H1 (cell line): ENCODE measurements around the gene PFN2. TPM values are rescaled to one million over a fixed set of nuclear protein-coding genes. Genes with fewer than 3 reads are reported as not detected.

Experiments
- CTCF ChIA-PET: fragments of 300-600 bp; sonication (Branson Sonifier 250); formaldehyde crosslinking; loops from one replicate; lab custom pipeline; 2021; ENCODE audit not compliant: partially characterized antibody; lab: Charles Lee
- POLR2A ChIA-PET: fragments of 300-600 bp; sonication (Branson Sonifier 250); formaldehyde crosslinking; loops from one replicate; lab custom pipeline; 2021; ENCODE audit warnings: inconsistent platforms; ENCODE audit not compliant: partially characterized antibody; lab: Charles Lee
- DNase-seq, 2 experiments: peaks; one replicate each; pipeline versions ENCODE4 v3.0.0 to v3.0.0-alpha.2; 2010 to 2022; ENCODE audit warnings: low spot score in 2 of 2, low read depth in 1 of 2, mixed read lengths in 1 of 2
- FAIRE-seq: peaks from 2 replicates; lab custom pipeline; 2011; peaks lifted over from hg19 to GRCh38; lab: Jason Lieb, UNC
- H2AFZ ChIP-seq: 2 replicates; pipeline ENCODE4 v1.8.1; 2012; ENCODE audit warnings: low read length, inconsistent platforms
- H2AK5ac ChIP-seq: 2 replicates; pipeline ENCODE4 v1.6.1; 2013; ENCODE audit warnings: low read depth, low read length
- H2BK120ac ChIP-seq: replicated peaks from 2 replicates; pipeline ENCODE3; 2013; ENCODE audit warnings: low read depth, low read length, inconsistent platforms
- H2BK12ac ChIP-seq: 2 replicates; pipeline ENCODE4 v1.6.1; 2013; ENCODE audit warnings: low read depth, low read length
- H2BK15ac ChIP-seq: 2 replicates; pipeline ENCODE4 v1.6.1; 2013; ENCODE audit warnings: low read length
- H2BK20ac ChIP-seq: 2 replicates; pipeline ENCODE4 v1.6.1; 2013; ENCODE audit warnings: low read length
- H2BK5ac ChIP-seq: 2 replicates; pipeline ENCODE4 v1.6.1; 2013; ENCODE audit warnings: low read depth, low read length
- H3K14ac ChIP-seq: 2 replicates; pipeline ENCODE4 v1.6.1; 2013; ENCODE audit warnings: inconsistent platforms; ENCODE audit not compliant: insufficient read length
- H3K18ac ChIP-seq: 2 replicates; pipeline ENCODE4 v1.6.1; 2013; ENCODE audit warnings: low read length; ENCODE audit errors: extremely low read depth
- H3K23ac ChIP-seq: 2 replicates; pipeline ENCODE4 v1.6.1; 2013; ENCODE audit warnings: inconsistent platforms; ENCODE audit not compliant: insufficient read length
- H3K23me2 ChIP-seq: 2 replicates; pipeline ENCODE4 v1.6.1; 2013; ENCODE audit warnings: low read depth, low read length
- H3K27ac ChIP-seq: 2 replicates; pipeline ENCODE4 v1.6.1; 2011; ENCODE audit warnings: low read depth, low read length, inconsistent platforms
- H3K27me3 ChIP-seq, 4 experiments: replicated peaks in 1 of 4; 1 replicate in 1 of 4; 2 replicates in 3 of 4; pipeline versions ENCODE4 v1.6.1 to v1.8.1; 2011 to 2013; ENCODE audit warnings: low read length in 3 of 4, mild to moderate bottlenecking in 3 of 4, inconsistent platforms in 2 of 4, mixed read lengths in 2 of 4, moderate library complexity in 1 of 4; ENCODE audit not compliant: control insufficient read depth in 3 of 4, insufficient read depth in 3 of 4; ENCODE audit errors: extremely low read depth in 1 of 4
- H3K36me3 ChIP-seq, 4 experiments: 2 replicates each; pipeline versions ENCODE4 v1.6.1 to v1.8.1; 2011 to 2013; ENCODE audit warnings: mild to moderate bottlenecking in 4 of 4, low read length in 3 of 4, moderate library complexity in 2 of 4, control low read depth in 1 of 4, inconsistent platforms in 1 of 4; ENCODE audit not compliant: insufficient read depth in 4 of 4, control insufficient read depth in 2 of 4
- H3K4ac ChIP-seq: replicated peaks from 2 replicates; pipeline ENCODE3; 2013; ENCODE audit warnings: low read length, low read depth, mixed read lengths, inconsistent platforms; ENCODE audit not compliant: insufficient read length
- H3K4me1 ChIP-seq, 4 experiments: replicated peaks in 1 of 4; 1 replicate in 1 of 4; 2 replicates in 3 of 4; pipeline versions ENCODE4 v1.6.1 to v1.8.1; 2011 to 2013; ENCODE audit warnings: low read length in 3 of 4, inconsistent platforms in 2 of 4, mixed read lengths in 1 of 4; ENCODE audit not compliant: insufficient read depth in 4 of 4, control insufficient read depth in 3 of 4
- H3K4me2 ChIP-seq, 2 experiments: 2 replicates each; pipeline versions ENCODE4 v1.6.1 to v1.8.1; 2011 to 2013; ENCODE audit warnings: low read depth in 2 of 2, low read length in 2 of 2, control low read depth in 1 of 2, inconsistent platforms in 1 of 2, mild to moderate bottlenecking in 1 of 2; ENCODE audit not compliant: insufficient read depth in 1 of 2
- H3K4me3 ChIP-seq, 4 experiments: fragments of 200-600, 300-600 bp in 1 of 4; sonication (generic), shearing (Covaris generic), sonication (Bioruptor Twin) in 1 of 4; 2 replicates each; pipeline versions ENCODE4 v1.5.1 to v1.8.1; 2011 to 2016; ENCODE audit warnings: low read length in 4 of 4, low read depth in 3 of 4, control low read depth in 2 of 4, inconsistent platforms in 2 of 4, mild to moderate bottlenecking in 2 of 4, mixed read lengths in 1 of 4, moderate library complexity in 1 of 4; ENCODE audit not compliant: insufficient read depth in 2 of 4; ENCODE audit errors: extremely low read depth in 1 of 4
- H3K56ac ChIP-seq: replicated peaks from 2 replicates; pipeline ENCODE3; 2013; ENCODE audit warnings: low read depth, mild to moderate bottlenecking, mixed read lengths, low read length, inconsistent platforms; ENCODE audit not compliant: insufficient read length
- H3K79me1 ChIP-seq: 2 replicates; pipeline ENCODE4 v1.6.1; 2013; ENCODE audit warnings: low read depth, low read length, control low read depth
- H3K79me2 ChIP-seq, 2 experiments: 2 replicates each; pipeline versions ENCODE4 v1.6.1 to v1.8.1; 2012 to 2013; ENCODE audit warnings: low read length in 2 of 2, mild to moderate bottlenecking in 2 of 2, inconsistent platforms in 1 of 2; ENCODE audit not compliant: insufficient read depth in 2 of 2, control insufficient read depth in 1 of 2
- H3K9ac ChIP-seq, 4 experiments: replicated peaks in 1 of 4; 1 replicate in 1 of 4; 2 replicates in 3 of 4; pipeline versions ENCODE4 v1.6.1 to v1.8.1; 2011 to 2013; ENCODE audit warnings: low read depth in 3 of 4, low read length in 3 of 4, control low read depth in 2 of 4, mild to moderate bottlenecking in 2 of 4, moderate library complexity in 2 of 4, inconsistent platforms in 1 of 4; ENCODE audit errors: extremely low read depth in 1 of 4
- H3K9me3 ChIP-seq, 2 experiments: 2 replicates each; pipeline versions ENCODE4 v1.6.1 to v1.8.1; 2012 to 2013; ENCODE audit warnings: mild to moderate bottlenecking in 2 of 2, moderate library complexity in 2 of 2, control low read depth in 1 of 2, inconsistent platforms in 1 of 2, low read depth in 1 of 2, low read length in 1 of 2, mixed read lengths in 1 of 2; ENCODE audit not compliant: insufficient read depth in 2 of 2
- H4K20me1 ChIP-seq, 2 experiments: replicated peaks in 1 of 2; 2 replicates each; pipeline versions ENCODE3 to v1.8.1; 2011 to 2013; ENCODE audit warnings: inconsistent platforms in 2 of 2, low read length in 2 of 2, mild to moderate bottlenecking in 1 of 2; ENCODE audit not compliant: insufficient read depth in 2 of 2, control insufficient read depth in 1 of 2
- H4K5ac ChIP-seq: 2 replicates; pipeline ENCODE4 v1.6.1; 2013; ENCODE audit warnings: low read length, low read depth, mixed read lengths, inconsistent platforms; ENCODE audit not compliant: insufficient read length
- H4K8ac ChIP-seq: 2 replicates; pipeline ENCODE4 v1.8.0; 2013; ENCODE audit warnings: mild to moderate bottlenecking, moderate library complexity, low read length, inconsistent platforms; ENCODE audit not compliant: insufficient read depth; ENCODE audit errors: extremely low read depth
- H4K91ac ChIP-seq: replicated peaks from 2 replicates; pipeline ENCODE3; 2013; ENCODE audit warnings: low read length, mixed read lengths, inconsistent platforms; ENCODE audit not compliant: insufficient read length
- KDM5A ChIP-seq: fragments of 200-600 bp; IDR thresholded peaks from 2 replicates; pipeline ENCODE4 v1.7.1; 2012; ENCODE audit warnings: mild to moderate bottlenecking, low read length, inconsistent platforms, mixed read lengths
- polyA plus RNA-seq, 7 experiments: library from polyadenylated mRNA; depleted of rRNA in 3 of 7; stranded (reverse) in 5 of 7; unstranded in 2 of 7; fragments of >200 nt in 5 of 7; fragments of 200-250 nt in 2 of 7; gene quantifications; 1 replicate in 5 of 7; 2 replicates in 1 of 7; 4 replicates in 1 of 7; pipeline versions ENCODE4 v1.2.1 to v1.2.3, GENCODE V29; 2011 to 2013; ENCODE audit warnings: missing spikeins in 2 of 7, mixed read lengths in 2 of 7
- total RNA-seq: library from RNA; stranded (reverse); fragmentation: NEBNext Ultra II Directional; extraction: Animal tissue kit (Norgen Biotek cat#: 25700); gene quantifications from 2 replicates; pipeline ENCODE4 v1.2.1, GENCODE V29; 2021

The PFN2 gene
- total and polyA plus RNA-seq, 2 of the 8 experiments (the other 6 are each of a cell fraction or from before 2014, with no cell fraction given), result 175 to 311 TPM

GRCh38 chr3:150000641-150001040, 29.9 kb upstream of the PFN2 start:
- H4K5ac ChIP-seq, result no peak overlapping the region
- H3K4me3 ChIP-seq, result no peak overlapping the region
- no peaks in the 10 kb centered on the region for H4K20me1 ChIP-seq
- no peak overlapping the region for H3K14ac ChIP-seq
- H3K56ac ChIP-seq, result no peak overlapping the region
- no peak overlapping the region for H3K23ac ChIP-seq
- ChIA-PET POLR2A (no interaction called here), CTCF (interaction anchor here (1.2 to 1.5 kb wide), 3 partner anchors 17 to 177 kb away, joined by 3 to 4 read pairs (median 3); no protein-coding TSS in a partner anchor)
- H4K8ac ChIP-seq, result no peak overlapping the region
- no peaks in the 10 kb centered on the region for H3K4me1 ChIP-seq
- H3K18ac ChIP-seq, result no peak overlapping the region
- H3K79me1 ChIP-seq, result no peaks in the 10 kb centered on the region
- DNase-seq, result no peak
- no peak for FAIRE-seq
- H2AK5ac ChIP-seq, result no peak overlapping the region
- H2BK15ac ChIP-seq, result no peak overlapping the region
- H3K27me3 ChIP-seq, result no peaks in the 10 kb centered on the region
- H3K27ac ChIP-seq, result no peak overlapping the region
- no peak overlapping the region for H3K4ac ChIP-seq
- H3K9me3 ChIP-seq, result no peaks in the 10 kb centered on the region
- H3K23me2 ChIP-seq, result no peaks in the 10 kb centered on the region
- H3K4me2 ChIP-seq, result no peak overlapping the region
- no peak overlapping the region for H4K91ac ChIP-seq
- no peak for TF ChIP-seq KDM5A
- H2BK12ac ChIP-seq, result no peak overlapping the region
- no peak overlapping the region for H2BK20ac ChIP-seq
- H2BK5ac ChIP-seq, result no peak overlapping the region
- no peaks in the 10 kb centered on the region for H3K36me3 ChIP-seq
- H2BK120ac ChIP-seq, result no peak overlapping the region
- no peaks in the 10 kb centered on the region for H3K79me2 ChIP-seq
- no peak overlapping the region for H2AFZ ChIP-seq
- no peak overlapping the region for H3K9ac ChIP-seq
